HG03280 (cell line): ENCODE results near the gene BECN2.

Experiments used
- ATAC-seq: cut with Tn5 transposase; IDR thresholded peaks from one replicate; pipeline ENCODE4 v1.9.1; 2021; ENCODE audit warnings: mild to moderate bottlenecking, moderate library complexity; ENCODE audit not compliant: unreplicated experiment

The BECN2 gene, protein sequence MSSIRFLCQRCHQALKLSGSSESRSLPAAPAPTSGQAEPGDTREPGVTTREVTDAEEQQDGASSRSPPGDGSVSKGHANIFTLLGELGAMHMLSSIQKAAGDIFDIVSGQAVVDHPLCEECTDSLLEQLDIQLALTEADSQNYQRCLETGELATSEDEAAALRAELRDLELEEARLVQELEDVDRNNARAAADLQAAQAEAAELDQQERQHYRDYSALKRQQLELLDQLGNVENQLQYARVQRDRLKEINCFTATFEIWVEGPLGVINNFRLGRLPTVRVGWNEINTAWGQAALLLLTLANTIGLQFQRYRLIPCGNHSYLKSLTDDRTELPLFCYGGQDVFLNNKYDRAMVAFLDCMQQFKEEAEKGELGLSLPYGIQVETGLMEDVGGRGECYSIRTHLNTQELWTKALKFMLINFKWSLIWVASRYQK

DNA sequence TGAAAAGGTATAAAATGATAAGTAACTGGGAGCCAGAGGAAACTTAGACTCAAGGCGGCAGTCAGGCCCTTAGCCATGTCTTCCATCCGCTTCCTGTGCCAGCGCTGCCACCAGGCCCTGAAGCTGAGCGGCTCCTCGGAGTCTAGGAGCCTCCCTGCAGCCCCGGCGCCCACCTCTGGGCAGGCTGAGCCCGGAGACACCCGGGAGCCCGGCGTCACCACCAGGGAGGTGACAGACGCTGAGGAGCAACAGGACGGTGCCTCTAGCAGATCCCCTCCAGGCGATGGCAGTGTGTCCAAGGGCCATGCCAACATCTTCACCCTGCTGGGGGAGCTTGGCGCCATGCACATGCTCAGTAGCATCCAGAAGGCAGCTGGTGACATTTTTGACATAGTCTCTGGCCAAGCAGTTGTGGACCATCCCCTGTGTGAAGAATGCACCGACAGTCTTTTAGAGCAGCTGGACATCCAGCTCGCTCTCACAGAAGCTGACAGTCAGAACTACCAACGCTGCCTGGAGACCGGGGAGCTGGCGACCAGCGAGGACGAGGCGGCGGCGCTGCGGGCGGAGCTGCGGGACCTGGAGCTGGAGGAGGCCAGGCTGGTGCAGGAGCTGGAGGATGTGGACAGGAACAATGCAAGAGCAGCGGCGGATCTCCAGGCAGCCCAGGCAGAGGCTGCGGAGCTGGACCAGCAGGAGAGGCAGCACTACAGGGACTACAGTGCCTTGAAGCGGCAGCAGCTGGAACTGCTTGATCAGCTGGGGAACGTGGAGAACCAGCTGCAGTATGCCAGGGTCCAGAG lies at the start of gene BECN2:
Gene BECN2 (plus strand): TSS at position 76 of the 803 bp plus-strand sequence. CDS start 0 bp downstream, at position 76.
- no peak for ATAC-seq

DNA sequence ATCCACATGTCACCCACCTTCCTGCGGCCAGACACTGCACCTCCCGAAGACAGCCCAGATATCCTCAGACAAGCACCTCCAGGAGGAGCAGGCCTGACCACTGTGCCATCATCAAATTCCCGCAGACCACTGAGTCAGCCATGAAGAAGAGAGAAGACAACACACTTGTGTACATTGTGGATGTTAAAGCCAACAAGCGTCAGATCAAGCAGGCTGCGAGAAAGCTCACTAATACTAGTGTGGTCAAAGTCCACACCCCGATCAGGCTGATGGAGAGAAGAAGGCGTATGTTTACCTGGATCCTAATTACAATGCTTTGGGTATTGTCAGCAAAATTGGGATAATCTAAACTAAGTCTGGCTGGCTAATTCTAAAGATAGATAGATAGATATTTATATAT lies 41.4 kb upstream of the BECN2 start:
- no peak for ATAC-seq

DNA sequence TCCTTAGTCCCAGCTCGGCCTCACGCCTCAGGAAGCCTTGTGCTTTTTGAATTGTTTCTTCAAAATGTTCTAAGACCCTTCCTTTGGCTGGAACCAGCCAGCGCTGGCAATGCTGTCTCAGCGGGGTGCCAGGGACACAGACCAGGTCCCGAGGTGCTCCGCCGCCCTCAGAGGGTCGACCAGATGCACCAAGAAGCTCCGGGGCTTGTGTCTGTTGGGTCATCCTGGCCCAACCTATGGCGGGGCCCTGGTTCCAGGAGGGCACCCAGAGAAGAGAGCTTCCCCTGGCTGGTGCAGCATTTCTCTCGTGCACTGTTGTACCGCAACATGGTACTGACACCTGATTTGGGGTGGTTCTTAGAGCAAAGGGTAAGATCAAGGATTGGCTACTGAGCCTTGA lies 40.1 kb upstream of the BECN2 start:
- ATAC-seq: no peak

DNA sequence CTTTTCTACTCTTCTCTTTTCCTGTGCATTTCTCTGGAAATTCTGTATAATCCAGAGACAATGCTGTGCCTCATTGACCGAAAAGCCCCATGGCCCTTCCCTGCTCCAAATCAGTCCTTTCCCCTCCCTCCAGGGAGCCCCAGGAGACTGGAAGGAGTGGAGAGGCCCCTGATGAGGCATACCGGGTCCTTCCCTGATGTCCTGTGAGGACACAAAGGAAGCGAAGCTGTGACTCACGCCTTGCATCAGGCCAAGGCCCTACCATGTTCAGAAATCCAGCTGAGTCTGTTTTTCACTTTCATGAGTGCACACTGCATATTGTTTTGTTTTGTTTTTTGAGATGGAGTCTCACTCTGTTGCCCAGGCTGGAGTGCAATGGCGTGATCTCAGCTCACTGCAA lies 38.7 kb upstream of the BECN2 start:
- ATAC-seq: no peak

DNA sequence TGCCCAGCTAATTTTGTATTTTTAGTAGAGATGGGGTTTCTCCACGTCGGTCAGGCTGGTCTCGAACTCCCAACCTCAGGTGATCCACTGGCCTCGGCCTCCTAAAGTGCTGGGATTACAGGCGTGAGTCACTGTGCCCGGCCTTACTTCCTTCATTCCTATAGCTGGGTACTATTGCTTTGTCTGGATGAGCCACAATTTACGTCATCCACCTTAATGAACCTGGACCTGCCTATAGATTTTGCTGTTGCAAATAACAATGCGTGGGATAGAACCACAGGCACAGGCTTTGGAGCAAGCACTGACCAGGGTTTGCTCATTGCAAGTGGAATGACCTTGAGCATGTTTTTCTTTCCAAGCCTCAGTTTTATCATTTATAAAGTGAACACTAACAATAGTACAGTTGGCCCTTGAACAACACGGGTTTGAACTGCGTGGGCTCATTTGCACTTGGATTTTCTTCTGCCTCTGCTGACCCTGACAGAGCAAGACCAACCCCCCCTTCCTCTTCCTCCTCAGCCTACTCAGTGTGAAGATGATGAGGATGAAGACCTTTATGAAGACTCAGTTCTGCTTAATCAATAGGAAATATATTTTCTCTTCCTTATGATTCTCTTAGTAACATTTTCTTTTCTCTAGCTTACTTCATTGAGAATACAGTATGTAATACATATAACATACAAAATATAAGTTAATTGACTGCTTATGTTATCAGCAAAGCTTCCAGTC lies 33.3 kb upstream of the BECN2 start:
- no peak for ATAC-seq

DNA sequence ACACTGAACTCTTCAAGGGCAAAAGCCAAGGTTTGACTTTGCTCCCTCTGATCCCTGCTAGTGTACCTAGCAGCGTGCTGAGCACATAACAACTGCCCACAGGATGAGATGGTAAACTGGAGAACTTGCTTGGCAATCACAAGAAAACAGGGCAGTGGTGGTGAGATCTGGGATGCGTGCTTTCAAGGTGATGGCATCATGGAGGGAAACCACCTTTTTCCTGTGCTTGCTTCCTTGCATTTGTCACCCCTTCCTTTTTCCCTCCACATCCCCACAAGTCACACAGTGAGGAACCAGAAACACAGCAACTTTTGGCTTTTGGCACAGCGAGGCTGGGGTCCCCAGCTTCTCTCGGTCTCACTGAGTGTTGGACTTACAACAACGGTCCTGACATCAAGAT lies 31.4 kb upstream of the BECN2 start:
- ATAC-seq: no peak

DNA sequence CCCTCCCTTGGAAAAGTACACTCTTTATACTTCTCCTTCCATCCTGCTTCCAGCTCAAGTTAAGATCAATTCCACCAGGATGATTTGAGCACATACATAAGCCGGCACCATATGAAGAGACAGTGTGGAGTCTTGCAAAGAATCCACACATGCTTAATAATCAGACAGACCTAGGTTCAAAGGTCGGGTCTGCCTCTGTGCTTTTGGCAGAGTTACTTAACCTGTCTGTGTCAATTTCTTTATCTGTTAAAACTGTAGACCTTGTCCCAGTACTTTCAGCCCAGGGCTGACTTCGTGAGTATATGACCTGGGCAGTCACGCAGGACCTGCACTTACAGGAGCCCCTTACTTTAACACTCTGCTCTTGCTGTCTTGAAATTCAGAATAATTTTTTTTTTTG lies 30.2 kb upstream of the BECN2 start:
- ATAC-seq: no peak

DNA sequence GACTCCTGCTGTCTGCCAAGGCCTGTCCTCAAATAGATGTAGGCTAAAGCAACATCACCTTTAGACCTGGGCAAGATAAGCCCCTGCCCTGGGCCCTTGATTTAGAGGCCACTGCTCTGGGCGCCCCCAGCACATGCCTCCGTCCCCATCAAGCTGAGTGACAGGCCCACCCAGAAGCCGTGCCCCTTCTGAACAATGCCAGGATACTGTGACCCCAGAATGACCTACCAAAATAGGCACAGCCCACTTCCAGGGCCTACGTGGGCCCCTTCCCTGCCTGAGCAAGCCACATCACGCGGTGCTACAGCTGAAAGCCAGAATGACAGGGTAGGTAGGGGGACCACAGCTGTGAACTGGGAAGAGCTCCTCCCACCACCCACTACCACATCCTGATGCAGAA lies 24.7 kb upstream of the BECN2 start:
- ATAC-seq: no peak

DNA sequence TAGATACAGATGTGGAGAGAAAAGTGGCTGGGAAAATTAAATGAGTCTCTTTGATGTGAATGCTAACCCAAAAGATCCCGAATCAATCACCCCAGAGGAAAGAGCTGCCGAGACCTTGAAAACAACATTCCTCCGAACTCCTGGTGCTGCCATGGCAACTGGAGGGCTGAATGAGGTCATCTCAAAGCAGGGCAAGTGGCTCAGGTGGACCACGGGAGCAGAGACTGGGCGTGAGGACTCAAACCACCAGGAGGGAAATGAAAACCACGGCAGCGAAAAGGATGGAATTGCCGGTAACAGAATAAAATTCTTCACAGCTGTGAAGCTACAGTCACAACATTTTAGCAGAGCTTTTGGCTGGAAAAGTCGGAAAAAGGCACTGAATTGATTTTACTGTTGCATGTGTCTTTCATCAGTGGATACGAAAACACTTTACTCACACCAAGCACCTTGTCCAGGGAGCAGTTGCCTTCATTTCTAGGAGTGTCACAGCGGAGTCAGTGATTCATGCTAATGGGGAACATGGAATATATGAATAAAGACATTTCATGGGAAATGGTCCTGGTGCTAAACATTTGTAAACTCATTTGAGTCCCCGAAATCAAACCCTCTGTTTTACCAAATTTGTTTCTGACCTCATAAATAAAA lies 23.2 kb upstream of the BECN2 start:
- no peak for ATAC-seq

DNA sequence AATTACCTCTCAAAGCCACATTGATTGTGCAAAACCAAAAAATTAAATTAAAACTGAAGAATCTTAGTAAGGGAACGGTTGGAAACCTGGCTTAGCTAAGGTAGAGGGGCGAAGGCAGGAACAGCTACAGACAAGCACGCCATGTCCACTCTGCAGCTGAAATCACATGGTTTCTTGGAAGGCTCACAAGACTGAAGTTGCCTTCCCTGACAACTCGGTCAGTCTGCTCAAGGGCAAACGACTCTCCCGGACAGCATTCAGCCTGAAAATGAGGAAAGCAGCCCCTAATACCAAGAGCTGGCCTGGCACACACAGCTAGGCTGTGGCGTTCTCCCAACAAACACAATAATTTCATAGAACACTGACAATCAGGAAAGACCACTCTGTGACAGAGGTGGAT lies 22.7 kb upstream of the BECN2 start:
- ATAC-seq: no peak

DNA sequence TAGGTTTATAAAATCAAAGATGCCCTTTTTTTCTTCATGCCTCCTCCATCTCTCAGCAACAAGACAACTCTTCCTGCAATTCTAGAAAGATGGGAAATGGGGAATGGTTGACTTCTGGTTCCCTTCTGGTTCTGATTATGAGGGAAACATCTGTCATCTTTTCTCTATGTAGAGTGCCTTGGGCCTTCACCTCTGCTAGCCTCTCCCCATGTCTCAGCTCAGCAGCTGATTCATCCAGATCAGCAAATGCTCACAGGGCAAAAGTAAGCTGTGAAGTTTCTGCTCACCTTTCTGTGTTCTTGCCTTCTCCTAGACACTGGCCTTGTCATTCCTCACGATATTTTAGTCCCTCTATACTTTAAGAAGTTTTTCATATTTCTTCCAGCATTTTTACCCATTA lies 17.8 kb upstream of the BECN2 start:
- ATAC-seq: no peak

DNA sequence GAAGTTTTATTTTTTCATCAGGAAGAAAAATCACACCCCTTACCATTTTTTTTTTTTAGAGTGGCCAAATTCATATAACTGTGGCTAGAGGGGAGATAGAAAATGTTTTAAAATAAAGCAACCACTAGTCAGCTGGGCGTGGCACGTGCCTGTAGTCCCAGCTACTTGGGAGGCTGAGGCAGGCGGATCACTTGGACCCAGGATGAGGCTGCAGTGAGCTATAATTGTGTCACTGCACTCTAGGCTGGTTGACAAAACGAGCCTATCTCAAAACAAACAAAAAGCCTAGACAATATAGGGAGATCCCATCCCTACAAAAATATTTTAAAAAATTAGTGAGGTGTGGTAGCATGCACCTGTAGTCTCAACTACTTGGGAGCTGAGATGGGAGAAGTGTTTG lies 14.8 kb upstream of the BECN2 start:
- ATAC-seq: no peak

DNA sequence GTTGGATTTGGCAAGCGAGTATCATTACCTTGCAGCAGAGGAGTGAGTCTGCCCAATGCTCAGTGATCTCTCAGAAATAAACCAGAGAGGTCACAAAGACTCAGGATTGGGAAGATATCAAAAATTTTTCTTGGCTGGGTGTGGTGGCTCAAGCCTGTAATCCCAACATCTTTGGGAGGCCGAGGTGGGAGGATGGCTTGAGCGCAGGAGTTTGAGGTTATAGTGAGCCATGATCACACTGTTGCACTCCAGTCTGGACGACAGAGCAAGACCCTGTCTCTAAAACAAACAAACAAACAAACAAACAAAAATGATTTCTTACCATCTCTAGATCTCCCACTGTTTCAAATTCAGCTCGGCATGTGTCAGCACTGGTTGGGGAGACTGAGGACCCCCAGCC lies 13.3 kb upstream of the BECN2 start:
- no peak for ATAC-seq

DNA sequence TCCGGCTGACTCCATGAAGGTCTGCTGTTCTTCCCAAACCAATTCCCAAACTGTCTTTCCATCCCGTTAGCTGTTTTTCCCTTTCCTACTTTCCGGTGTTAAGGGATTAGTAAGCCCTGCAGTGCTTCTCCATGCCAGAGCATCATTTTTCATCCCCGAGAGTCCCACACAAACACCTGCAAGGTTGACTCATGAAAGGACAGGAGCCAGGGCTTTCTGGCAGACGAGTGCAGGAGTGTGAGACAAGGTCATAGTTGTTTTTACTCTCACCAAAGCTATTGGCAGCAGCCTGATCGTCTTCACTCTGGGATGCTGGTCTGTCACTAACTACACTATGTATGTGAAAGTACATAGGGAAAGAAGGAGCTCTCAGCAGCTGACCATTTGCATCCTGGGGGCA lies 10.2 kb upstream of the BECN2 start:
- ATAC-seq: no peak

DNA sequence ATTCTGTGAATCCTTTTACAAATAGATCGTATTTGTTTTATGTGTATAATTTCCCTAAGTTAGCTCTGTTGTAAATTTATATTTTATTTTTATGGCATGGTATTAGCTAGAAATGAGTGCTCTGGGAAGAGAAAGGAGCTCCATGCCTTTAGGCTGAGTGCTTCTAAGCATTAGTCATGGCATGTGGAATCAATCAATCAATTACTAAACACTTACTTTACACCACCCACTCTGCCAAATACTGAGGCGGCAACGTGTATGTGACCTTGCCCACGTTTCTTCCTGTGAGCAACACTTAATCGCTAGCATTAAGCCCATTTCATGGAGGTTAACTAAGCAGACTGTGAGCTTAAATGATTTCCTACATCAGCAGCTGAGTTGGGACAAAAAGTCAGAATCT lies 7.2 kb upstream of the BECN2 start:
- no peak for ATAC-seq

DNA sequence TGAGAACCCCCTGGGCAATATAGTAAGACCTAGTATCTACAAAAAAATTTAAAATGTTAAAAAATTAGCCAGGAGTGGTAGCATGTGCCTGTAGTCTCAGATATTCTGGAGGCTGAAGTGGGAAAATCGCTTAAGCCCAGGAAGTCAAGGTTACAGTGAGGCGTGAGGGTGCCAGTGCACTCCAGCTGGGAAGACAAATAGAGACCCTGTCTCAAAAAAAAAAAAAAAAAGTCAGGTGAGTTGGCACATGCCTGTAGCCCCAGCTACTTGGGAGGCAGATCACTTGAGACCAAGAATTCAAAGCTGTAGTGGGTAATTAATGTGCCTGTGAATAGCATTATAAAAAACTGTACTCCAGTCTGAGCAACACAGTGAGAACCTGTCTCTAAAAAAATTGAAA lies 4.6 kb downstream of the BECN2 start:
- no peak for ATAC-seq

DNA sequence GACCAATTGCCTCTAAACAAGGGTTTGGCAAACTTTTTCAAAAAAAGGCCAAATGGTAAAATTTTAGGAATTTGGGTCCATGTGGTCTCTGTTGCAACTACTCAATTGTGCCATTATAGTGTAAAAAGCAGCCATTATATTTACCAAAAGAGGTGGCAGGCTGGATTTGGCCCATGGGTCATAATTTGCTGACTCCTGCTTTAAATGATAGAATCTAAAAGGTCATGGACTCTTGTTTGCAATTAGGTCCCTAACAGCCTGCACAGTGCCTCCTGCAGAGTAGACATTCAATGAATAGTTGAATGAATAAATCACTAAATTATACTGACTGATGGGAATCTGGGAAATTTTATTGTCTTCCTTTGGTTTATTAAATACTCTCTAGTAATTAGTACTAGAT lies 6.2 kb downstream of the BECN2 start:
- no peak for ATAC-seq

DNA sequence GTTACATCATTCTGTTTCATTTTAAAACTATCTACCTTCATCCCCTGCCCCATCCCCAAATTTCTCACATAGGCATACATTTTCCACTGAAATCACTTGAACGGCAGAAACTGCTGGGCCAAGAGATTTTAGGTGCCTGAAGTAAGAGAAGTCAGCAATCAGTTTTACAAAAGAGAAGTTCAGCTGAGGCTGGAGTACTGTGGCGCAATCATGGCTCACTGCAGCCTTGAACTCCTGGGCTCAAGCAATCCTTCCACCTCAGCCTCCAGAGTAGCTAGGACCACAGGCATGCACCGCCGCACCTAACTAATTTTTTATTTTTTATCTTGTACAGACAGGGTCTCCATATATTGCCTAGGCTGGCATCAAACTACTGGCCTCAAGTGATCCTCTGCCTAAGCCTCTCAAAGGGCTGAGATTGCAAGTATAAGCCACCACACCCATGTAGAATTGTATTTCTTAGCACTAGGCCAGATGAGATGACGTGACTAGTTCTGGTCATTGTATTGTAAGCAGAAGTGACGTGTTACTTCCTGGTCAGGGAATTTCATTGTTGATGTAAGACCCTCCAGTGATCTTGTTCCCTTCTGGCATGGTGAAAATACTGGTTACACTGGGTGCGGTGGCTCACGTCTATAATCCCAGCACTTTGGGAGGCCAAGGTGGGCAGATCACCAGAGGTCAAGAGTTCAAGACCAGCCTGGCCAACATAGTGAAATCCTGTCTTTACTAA lies 7.1 kb downstream of the BECN2 start:
- ATAC-seq: no peak

DNA sequence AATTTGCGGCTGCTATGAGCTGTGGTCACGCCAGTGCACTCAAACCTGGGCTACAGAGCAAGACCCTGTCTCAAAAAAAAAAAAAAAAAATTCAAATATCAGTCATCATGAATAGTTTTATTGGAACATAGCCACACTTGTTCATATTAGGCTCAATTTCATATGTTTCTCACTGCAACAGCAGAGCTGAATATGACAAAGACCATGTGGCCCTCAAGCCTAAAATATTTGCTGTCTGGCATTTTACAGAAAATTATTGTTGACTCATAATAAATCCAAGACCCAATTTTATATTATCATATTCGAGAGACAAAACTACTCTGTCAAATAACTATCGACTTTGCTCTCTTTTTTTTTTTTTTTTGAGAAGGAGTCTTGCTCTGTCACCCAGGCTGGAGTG lies 11.0 kb downstream of the BECN2 start:
- ATAC-seq: no peak

DNA sequence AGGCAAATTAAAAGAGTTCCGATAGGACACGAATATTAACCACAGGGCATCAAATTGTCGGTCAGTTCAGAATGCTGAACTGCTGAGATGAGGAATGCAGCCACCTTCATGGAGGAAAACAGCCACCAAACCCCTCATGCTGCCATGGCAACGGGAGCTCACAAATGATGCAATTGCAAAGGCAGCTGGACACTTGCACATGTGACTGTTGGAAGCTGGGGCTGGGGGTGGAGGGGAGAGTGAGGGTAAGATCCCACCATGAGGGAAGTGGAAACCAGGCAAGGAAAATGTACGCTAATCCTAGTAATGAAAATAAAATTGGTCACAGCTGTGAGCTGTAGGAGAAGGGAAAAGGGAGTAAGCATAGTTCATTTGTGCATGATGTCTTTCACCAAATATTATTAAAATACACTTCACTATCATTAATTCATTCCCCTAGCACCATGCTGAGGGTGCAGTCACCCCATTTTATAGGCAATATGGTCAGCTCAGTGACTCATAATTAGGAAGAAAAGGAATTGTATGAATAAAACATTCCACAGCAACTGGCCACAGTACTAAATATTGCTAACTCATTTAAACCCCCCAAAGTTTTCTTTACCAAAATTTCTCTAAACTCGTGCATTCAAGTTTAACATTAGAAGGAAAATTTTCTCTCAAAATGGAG lies 15.3 kb downstream of the BECN2 start:
- no peak for ATAC-seq
